ENCODE measurements around the gene MTHFSD.

Gene MTHFSD

GRCh38 chr16:86502856-86503748 is 51.9 kb downstream of the MTHFSD start:
- no peak for DNase-seq (ENCODE audit: low spot score)

GRCh38 chr16:86501989-86502855 is 52.8 kb downstream of the MTHFSD start:
- no peak for DNase-seq (ENCODE audit: low spot score)

DNA sequence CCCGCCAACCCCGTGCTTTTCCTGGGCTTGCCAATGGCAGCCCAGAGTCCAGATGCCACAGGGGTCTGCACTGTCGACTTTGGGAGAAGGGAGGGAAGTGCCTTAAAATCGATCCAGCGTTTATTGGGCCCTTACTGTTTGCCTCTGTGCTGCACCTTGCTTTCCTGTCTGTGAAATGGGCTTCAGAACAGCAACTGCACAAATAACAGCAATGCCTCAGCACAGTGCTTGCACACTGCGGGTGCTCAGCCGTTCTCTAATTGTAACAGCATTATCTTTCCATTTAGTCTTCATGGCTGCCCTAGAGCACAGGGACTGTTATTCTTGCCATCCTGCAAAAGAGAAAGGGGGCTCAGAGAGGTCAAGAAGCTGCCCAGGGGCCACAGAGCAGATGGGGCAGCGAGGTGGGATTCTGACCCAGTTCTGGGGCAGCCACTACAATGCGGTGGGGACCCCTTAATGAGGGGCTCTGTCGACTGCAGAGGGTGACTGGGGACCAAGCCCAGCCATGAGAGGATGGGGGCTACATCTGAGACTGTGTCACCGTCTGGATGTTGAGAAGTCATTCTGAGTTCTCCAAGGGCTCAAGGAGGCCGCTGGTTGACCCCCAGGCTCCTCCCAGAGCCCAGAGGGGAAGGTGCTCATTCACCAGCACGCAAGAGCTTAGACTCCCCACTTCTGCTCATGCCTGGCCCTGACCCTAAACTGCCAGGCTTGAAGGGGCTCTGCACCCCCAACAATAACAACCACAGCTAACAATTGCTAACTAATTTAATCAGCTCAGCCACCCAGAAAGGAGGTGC is 54.1 kb downstream of the MTHFSD start:
- DNase-seq (ENCODE audit: low spot score): no peak

GRCh38 chr16:86499889-86500707 is 54.9 kb downstream of the MTHFSD start:
- no peak for DNase-seq (ENCODE audit: low spot score)

GRCh38 chr16:86499440-86499786 is 55.6 kb downstream of the MTHFSD start:
- DNase-seq (ENCODE audit: low spot score): no peak

GRCh38 chr16:86498671-86499439 is 56.2 kb downstream of the MTHFSD start:
- DNase-seq (ENCODE audit: low spot score): no peak

DNA sequence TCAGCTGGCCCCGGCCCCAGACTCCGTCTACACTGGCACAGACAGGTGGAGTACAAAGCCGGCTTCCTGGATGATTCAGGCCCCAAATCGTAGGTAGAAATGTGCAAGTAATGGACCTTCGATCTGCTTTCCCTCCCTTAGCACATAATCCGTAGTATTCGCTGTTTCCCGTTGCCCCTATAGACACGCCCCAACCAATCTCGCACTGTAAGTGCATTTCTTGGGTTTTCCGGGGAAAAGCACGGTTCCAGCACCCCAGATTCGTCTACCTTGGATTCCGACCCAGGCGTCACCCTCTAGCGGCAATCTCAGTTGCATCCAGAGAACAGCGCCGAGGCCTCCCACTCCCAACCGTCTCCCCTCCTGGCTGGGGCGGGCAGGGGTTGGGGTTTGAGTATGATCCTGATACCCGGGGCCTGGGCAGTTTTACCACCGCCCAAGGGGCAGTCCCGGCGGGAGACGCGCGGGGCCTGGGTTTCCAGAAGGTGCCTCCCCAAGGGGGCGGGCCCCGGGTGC is 56.8 kb downstream of the MTHFSD start:
- DNase-seq (ENCODE audit: low spot score): no peak

DNA sequence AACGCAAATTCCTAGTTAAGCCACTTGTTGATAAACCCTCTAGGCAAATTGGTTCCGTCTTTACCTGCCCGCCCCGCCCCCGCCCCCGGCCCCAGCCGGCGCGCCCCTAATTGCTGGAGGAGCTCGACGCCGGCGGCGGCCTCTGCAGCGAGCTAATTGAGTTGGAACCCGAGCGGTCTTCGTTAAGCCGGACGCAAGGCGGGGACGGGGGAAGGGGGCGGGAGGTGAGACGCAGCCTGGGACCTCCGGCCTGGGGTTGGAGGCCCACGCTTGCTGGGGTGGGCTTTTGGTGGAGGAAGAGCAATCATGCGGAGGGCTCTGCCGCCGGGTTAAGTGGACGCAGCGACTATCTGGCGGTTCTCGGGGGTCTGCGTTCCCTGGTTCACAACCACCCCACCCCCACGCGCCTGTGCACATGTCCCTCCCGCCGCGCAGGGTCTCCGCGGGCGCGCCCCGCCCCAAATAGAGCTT is 57.4 kb downstream of the MTHFSD start:
- DNase-seq (ENCODE audit: low spot score): no peak

DNA sequence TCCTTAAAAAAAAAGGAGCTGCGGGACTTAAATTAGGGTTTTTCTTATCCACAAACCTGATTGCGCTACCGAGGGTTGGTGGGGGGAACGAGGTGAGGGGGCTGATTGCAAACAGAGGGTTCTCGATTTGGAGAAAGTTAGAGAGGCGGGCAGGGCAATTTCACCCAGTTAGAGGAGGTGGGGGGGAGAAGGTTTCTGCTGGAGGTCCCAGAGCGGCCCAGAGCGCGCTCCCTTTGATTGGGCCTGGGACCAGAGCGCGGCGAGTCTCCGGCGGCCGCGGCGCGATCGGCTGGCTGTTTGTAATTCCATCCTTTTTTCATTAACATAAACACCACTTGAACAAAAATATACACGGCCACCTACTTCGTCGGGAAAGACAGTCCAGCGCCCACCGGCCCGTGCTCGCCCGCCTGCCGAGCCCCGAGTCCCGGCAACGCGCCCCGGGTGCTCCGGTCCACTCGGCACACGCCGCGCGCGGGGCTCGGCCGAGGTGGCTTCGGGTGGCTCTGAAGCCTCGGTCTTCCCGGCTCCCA is 58.0 kb downstream of the MTHFSD start:
- DNase-seq (ENCODE audit: low spot score): no peak

DNA sequence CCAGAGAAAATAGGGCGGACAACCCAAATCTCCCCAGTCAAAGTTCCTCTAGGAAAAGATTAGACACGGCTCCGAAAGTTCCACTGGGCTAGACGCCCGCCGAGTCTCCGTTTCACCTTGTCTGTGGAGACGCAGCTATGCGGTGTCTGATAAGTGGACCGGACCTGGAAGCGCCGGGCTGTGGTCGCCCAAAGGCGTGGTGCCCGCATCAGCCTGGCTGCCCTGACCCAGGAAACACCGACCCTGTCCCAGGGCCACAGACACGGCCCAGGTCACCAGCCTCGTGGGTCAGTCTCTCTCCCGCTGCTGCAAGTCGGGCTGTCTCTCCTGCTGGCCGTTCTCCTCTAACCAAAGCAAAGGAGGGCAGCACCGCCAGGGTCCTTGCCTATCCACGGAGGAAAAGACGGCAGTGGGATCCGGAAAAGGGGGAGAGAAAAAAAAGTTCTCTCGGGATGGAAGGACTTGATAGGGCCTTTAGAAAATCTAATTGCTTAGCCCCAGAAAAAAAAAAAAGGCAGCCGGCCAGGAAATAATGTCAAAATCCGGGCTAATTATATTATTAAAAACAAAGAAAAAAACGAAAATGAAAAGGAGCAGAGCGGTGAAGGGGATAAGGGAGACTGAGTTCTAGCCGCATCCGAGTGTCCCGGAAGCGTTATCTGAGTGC is 58.6 kb downstream of the MTHFSD start:
- DNase-seq (ENCODE audit: low spot score): no peak

DNA sequence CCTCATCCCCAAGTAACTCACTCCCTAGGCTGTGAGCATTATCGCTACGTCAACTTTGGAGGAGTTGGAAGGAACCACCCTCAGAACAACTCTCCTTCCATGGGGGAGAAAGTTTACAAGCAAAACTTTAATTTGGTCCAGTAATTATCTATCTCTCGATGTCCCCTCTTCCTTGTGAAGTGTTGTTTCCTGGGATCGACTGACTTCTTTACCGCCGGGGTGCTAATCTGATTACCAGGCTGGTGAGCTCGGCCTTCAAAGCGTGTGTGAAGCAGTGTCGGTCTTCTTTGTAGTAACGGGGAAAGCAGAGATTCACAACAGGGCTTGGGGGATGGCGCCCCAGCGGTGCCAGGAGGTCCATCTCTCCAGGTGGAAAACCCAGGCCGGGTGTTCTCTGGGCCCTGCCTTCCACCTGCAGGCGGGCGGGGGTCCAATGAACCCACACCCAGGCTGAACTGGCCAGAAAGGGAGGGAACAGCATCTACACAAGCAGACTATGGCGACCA is 59.2 kb downstream of the MTHFSD start:
- DNase-seq (ENCODE audit: low spot score): no peak

GRCh38 chr16:86495357-86495701 is 59.7 kb downstream of the MTHFSD start:
- no peak for DNase-seq (ENCODE audit: low spot score)

DNA sequence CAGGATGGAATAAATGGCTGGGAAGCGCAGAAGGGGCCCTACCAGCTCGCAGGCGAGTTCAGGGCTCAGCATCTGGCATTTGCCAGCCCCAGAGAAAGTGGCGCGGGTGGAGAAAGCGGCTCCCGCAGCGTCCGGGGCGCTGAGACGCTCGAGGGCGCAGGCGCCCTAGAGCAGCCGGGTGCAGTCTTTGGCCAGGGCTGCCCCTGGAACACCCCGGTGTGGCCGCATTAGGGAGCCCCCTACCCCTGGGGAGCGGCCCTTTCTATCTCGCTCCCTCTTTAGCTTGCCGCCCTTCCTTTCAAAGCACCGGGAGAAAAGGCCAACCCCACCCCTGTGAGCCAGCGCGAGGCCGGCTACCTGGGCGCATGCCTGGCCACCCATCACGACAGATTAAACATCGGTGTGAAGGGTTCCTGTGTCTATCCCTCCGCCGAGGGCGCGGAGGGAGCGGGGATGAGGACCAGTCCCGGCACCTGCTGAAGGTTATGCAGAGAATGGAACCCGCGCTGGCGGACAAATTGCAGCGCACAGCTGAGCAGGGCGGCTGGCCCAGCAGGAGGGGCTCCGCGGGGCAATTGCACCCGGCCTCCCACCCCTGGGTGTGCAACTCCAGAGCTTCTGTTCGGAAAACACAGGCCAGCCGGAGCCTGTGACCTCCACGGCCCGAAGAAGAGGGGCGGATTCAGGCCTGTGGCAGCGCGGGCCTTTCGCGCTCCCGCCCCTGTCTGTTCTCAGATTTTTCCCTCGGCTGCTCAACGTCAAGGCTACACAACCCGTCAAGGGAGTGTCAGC is 60.3 kb downstream of the MTHFSD start:
- no peak for DNase-seq (ENCODE audit: low spot score)

- no peak for DNase-seq (ENCODE audit: low spot score)
These were observed 60.9 kb downstream of the MTHFSD start for GRCh38 chr16:86494039-86494564.

- no peak for DNase-seq (ENCODE audit: low spot score)
These were observed 61.9 kb downstream of the MTHFSD start for GRCh38 chr16:86492961-86493629.

DNA sequence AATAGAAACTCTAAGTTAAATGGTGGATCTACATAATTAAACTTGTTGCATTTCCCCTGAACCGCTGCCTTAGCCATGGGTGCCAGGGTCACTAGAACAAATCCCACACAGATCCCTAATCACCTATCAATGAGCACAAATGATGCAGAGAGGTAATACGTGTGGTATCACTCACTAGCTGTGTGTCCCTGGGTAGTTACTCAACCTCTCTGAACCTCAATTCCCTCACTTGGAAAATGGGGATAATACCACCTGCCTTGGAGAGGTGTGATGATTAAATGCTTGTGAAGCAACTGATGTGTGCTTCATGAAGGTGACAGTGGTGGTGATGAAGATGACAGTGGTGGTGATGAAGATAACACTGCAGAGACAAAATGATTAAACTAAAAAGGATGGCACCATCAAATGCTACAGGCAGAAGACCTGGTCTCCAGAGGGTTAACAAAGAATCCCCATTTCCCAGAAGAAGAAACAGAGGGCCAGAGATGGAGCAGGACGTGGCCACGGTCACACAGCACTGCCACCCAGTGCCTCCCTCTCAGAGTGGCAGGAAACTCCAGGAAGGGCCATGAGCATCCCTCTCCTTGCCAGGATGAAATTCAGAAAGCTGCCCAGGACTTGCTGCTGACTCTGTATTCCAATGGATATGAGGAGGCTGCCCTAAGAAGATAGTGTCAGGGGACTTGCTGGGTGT is 62.6 kb downstream of the MTHFSD start:
- DNase-seq (ENCODE audit: low spot score): no peak

DNA sequence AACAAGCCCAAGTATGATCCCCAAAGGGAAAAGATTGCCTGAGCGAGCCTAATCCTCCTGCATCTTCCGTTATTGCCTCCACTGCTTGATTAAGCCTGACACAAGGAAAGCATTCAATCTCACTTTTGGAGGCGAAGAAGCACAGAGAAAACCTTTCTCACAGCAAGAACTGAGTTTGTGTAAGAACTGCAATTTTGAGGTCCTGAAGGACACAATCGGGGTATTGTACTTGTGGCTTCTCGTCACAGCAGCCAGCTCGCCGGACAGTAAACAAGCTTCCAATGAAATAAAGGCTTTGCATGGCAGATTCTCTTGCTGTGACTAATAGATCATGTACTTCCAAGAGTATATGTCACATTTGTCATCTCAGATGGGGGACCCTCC is 63.4 kb downstream of the MTHFSD start:
- no peak for DNase-seq (ENCODE audit: low spot score)
